Neuronal stem cell (in vitro differentiated cells): ENCODE measurements around the gene NFILZ.

ENCODE experiments used
- DNase-seq: peaks from one replicate; pipeline ENCODE4 v3.0.0-alpha.2; 2013; ENCODE audit warnings: low spot score
- H2AFZ ChIP-seq: one replicate; pipeline ENCODE4 v1.6.1; 2013; ENCODE audit warnings: mild to moderate bottlenecking, low read length, inconsistent platforms
- H2AK5ac ChIP-seq: 2 replicates; pipeline ENCODE4 v1.6.1; 2013; ENCODE audit warnings: low read depth, mild to moderate bottlenecking, inconsistent platforms, low read length, moderate library complexity, mixed read lengths
- H2BK120ac ChIP-seq: 2 replicates; pipeline ENCODE4 v1.6.1; 2013; ENCODE audit warnings: low read depth, mild to moderate bottlenecking, inconsistent platforms, low read length, moderate library complexity, mixed read lengths
- H2BK12ac ChIP-seq: one replicate; pipeline ENCODE4 v1.6.1; 2013; ENCODE audit warnings: low read length, inconsistent platforms
- H2BK15ac ChIP-seq: 2 replicates; pipeline ENCODE4 v1.6.1; 2013; ENCODE audit warnings: mild to moderate bottlenecking, low read length, inconsistent platforms, mixed read lengths
- H2BK5ac ChIP-seq: one replicate; pipeline ENCODE4 v1.6.1; 2013; ENCODE audit warnings: inconsistent platforms, mild to moderate bottlenecking, low read length, moderate library complexity
- H3K14ac ChIP-seq: one replicate; pipeline ENCODE4 v1.6.1; 2013; ENCODE audit warnings: low read length, inconsistent platforms
- H3K18ac ChIP-seq: 2 replicates; pipeline ENCODE4 v1.6.1; 2013; ENCODE audit warnings: low read length, inconsistent platforms
- H3K23ac ChIP-seq: 2 replicates; pipeline ENCODE4 v1.6.1; 2013; ENCODE audit warnings: low read depth, mild to moderate bottlenecking, mixed read lengths, low read length, inconsistent platforms; ENCODE audit not compliant: poor library complexity
- H3K27ac ChIP-seq: replicated peaks from 3 replicates; pipeline ENCODE4 v1.5.1; 2013; ENCODE audit warnings: low read length, inconsistent platforms
- H3K27me3 ChIP-seq, 3 experiments: 2 replicates each; pipeline ENCODE4 v1.6.1; 2013; ENCODE audit warnings: low read length in 3 of 3, mild to moderate bottlenecking in 2 of 3, inconsistent platforms in 1 of 3, low read depth in 1 of 3, mixed read lengths in 1 of 3, moderate library complexity in 1 of 3; ENCODE audit not compliant: control insufficient read depth in 3 of 3, insufficient read depth in 3 of 3
- H3K36me3 ChIP-seq, 2 donors: replicated peaks in 1 of 2; 2 replicates each; pipeline ENCODE4 v1.6.1; 2013; ENCODE audit warnings: low read length in 2 of 2; ENCODE audit not compliant: control insufficient read depth in 2 of 2, insufficient read depth in 2 of 2
- H3K4ac ChIP-seq: 2 replicates; pipeline ENCODE4 v1.6.1; 2013; ENCODE audit warnings: inconsistent platforms, mild to moderate bottlenecking, low read length, moderate library complexity
- H3K4me1 ChIP-seq, 2 donors: 1 replicate in 1 of 2; 2 replicates in 1 of 2; pipeline ENCODE4 v1.6.1; 2013; ENCODE audit warnings: low read length in 2 of 2, low read depth in 1 of 2; ENCODE audit not compliant: control insufficient read depth in 2 of 2, insufficient read depth in 1 of 2
- H3K4me2 ChIP-seq: one replicate; pipeline ENCODE4 v1.6.1; 2013; ENCODE audit warnings: mild to moderate bottlenecking, low read length, inconsistent platforms; ENCODE audit not compliant: insufficient read depth, poor library complexity, severe bottlenecking
- H3K4me3 ChIP-seq, 2 donors: 2 replicates each; pipeline ENCODE4 v1.5.1; 2013; ENCODE audit warnings: low read length in 2 of 2, mild to moderate bottlenecking in 2 of 2, inconsistent platforms in 1 of 2, moderate library complexity in 1 of 2
- H3K79me1 ChIP-seq: one replicate; pipeline ENCODE4 v1.6.1; 2013; ENCODE audit warnings: low read depth, mild to moderate bottlenecking, inconsistent platforms, low read length, moderate library complexity
- H3K9ac ChIP-seq: one replicate; pipeline ENCODE4 v1.6.1; 2013; ENCODE audit warnings: mild to moderate bottlenecking, low read depth, low read length, inconsistent platforms; ENCODE audit not compliant: poor library complexity
- H3K9me3 ChIP-seq, 2 donors: replicated peaks in 1 of 2; 2 replicates each; pipeline versions ENCODE3 to v1.6.1; 2013; ENCODE audit warnings: low read length in 2 of 2, mild to moderate bottlenecking in 2 of 2, inconsistent platforms in 1 of 2, low read depth in 1 of 2, mixed read lengths in 1 of 2, moderate library complexity in 1 of 2; ENCODE audit not compliant: control insufficient read depth in 2 of 2, insufficient read depth in 1 of 2
- H4K8ac ChIP-seq: one replicate; pipeline ENCODE4 v1.6.1; 2013; ENCODE audit warnings: low read depth, mild to moderate bottlenecking, inconsistent platforms, low read length, moderate library complexity
- H4K91ac ChIP-seq: one replicate; pipeline ENCODE4 v1.6.1; 2013; ENCODE audit warnings: low read length, low read depth, mild to moderate bottlenecking, inconsistent platforms; ENCODE audit not compliant: poor library complexity
- WGBS, 2 donors: extraction: QIAGEN DNeasy Blood & Tissue Kit; methylation state at CpG; one replicate each; pipeline ENCODE4 v1.1.7; 2013; ENCODE audit warnings: missing lambda C conversion rate in 2 of 2, mixed read lengths in 1 of 2; ENCODE audit not compliant: insufficient read length in 2 of 2, insufficient replicate concordance in 1 of 2; ENCODE audit errors: extremely low coverage in 2 of 2; 5-methylcytosine and 5-hydroxymethylcytosine counted together

Gene NFILZ

DNA sequence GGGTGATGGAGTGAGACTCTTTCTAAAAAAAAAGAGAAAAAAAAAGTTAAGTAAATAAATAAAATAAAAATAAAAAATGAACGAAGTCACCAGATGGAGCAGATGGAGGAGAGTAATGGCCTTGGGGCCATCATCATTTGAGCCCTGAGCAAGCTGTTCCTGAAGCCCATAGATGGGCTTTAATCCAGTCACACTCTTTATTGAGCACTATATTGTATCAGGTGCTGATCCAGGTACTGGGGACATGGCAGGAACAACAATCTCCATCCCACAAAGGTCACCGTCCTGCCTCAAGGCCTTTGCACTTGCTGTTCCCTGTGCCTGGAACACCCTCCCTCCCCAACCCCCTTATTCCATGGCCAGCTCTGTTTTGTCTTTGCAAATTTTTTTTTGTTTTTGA lies 16.0 kb upstream of the NFILZ start:
- H3K18ac ChIP-seq, result no peak overlapping the region

DNA sequence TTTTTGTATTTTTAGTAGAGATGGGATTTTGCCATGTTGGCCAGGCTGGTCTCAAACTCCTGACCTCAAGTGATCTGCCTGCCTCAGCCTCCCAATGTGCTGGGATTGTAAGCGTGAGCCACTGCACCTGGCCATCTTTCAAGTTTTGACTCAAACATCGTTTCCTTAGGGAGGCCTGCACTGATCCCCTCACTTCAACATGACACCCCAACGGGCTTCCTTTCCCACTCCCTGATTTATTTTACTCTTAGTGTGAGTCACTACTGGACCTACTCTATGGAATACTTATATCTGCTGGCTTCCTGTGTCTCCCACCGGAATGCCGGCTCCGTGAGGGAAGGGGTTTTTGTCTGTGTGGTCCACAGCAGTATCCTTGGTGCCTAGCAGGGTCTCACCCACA lies 15.4 kb upstream of the NFILZ start:
- Histone ChIP-seq H3K4me3 (no peak overlapping the region), H3K4me1 (peaks cover under 1 to 2% of the 10 kb centered on the region in 2 donors), H2BK5ac (no peak overlapping the region), H2BK120ac (no peak overlapping the region), H3K18ac (no peak overlapping the region), H3K79me1 (no peaks in the 10 kb centered on the region), H2BK15ac (no peak overlapping the region), H2BK12ac (no peak overlapping the region), H3K27me3 (peaks cover 0 to 4% (median 0%) of the 10 kb centered on the region in 3 experiments), H3K9me3 (no peaks in the 10 kb centered on the region), H3K23ac (no peak overlapping the region), H2AFZ (no peak overlapping the region), H2AK5ac (peak overlapping the region; percentile 40), H3K36me3 (no peaks in the 10 kb centered on the region), H3K9ac (no peak overlapping the region), H4K8ac (no peak overlapping the region), H4K91ac (no peak overlapping the region), H3K14ac (no peak overlapping the region), H3K4me2 (no peak overlapping the region), H3K4ac (no peak overlapping the region), H3K27ac (no peak overlapping the region)
- no peak for DNase-seq
- no CpG with 5 or more reads among the region's 6 CpGs for WGBS, 2 donors

More for the DNA sequence above, 16.0 kb upstream of the NFILZ start:
- H3K14ac ChIP-seq, result no peak overlapping the region
- H4K8ac ChIP-seq, result no peak overlapping the region
- no peaks in the 10 kb centered on the region for H3K36me3 ChIP-seq
- peaks cover 2 to 5% of the 10 kb centered on the region in 2 donors for H3K4me1 ChIP-seq
- no peak overlapping the region for H3K23ac ChIP-seq
- no peak overlapping the region for H3K4me2 ChIP-seq
- H3K9ac ChIP-seq, result no peak overlapping the region
- H2BK12ac ChIP-seq, result no peak overlapping the region
- no peaks in the 10 kb centered on the region for H3K9me3 ChIP-seq
- no peak overlapping the region for H3K4ac ChIP-seq
- no peak for DNase-seq
- WGBS, 2 donors, result no CpG with 5 or more reads among the region's 2 CpGs
- no peak overlapping the region for H3K27ac ChIP-seq
- H2AFZ ChIP-seq, result no peak overlapping the region
- H2BK15ac ChIP-seq, result no peak overlapping the region
- H2AK5ac ChIP-seq, result no peak overlapping the region
- H2BK120ac ChIP-seq, result no peak overlapping the region
- no peak overlapping the region for H3K4me3 ChIP-seq
- no peak overlapping the region for H4K91ac ChIP-seq
- H3K27me3 ChIP-seq, result peaks cover 0 to 4% (median 0%) of the 10 kb centered on the region in 3 experiments
- H3K79me1 ChIP-seq, result peaks cover 2% of the 10 kb centered on the region
- H2BK5ac ChIP-seq, result no peak overlapping the region

DNA sequence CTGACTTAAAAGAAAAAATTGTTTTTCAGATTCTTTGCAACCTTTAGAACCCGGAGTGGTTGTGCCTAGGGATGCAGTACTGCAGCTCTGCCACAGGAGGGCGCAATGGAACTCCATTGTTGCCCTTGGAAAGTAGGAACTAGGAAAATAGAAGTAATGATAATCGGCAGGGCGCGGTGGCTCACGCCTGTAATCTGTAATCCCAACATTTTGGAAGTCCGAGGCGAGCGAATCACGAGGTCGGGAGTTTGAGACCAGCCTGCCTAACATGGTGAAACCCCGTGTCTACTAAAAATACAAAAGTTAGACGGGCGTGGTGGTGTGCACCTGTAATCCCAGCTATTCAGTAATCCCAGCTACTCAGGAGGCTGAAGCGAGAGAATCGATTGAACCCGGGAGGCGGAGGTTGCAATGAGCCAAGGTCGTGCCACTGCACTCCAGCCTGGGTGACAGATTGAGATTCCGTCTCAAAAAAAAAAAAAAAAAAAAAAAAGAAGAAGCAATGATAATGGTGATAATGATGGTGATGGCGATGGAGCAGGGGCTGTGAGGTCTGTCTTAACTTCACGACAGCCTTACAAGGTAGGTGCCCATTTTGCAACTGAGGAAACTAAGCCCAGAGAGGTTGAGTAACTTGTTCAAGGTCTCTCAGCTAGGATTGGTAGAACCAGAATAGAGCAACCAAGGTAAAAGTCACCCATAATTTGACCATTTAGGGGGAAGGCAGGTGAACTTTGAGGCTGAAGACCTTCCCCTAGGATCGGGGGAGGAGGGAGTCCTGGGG lies 14.4 kb upstream of the NFILZ start:
- Histone ChIP-seq H3K23ac (no peak overlapping the region), H3K18ac (no peak overlapping the region), H2AK5ac (no peak overlapping the region), H4K8ac (no peak overlapping the region), H3K9me3 (no peaks in the 10 kb centered on the region), H3K9ac (no peak overlapping the region), H2BK5ac (no peak overlapping the region), H3K27me3 (peaks cover 0 to 8% (median 0%) of the 10 kb centered on the region in 3 experiments), H2BK12ac (no peak overlapping the region), H3K4ac (no peak overlapping the region), H3K14ac (no peak overlapping the region), H3K4me3 (no peak overlapping the region), H3K36me3 (no peaks in the 10 kb centered on the region), H3K79me1 (no peaks in the 10 kb centered on the region), H4K91ac (no peak overlapping the region), H2AFZ (no peak overlapping the region), H3K4me1 (peaks cover 0 to 2% of the 10 kb centered on the region in 2 donors), H2BK120ac (no peak overlapping the region), H3K27ac (no peak overlapping the region), H3K4me2 (no peak overlapping the region), H2BK15ac (no peak overlapping the region)
- no CpG with 5 or more reads among the region's 23 CpGs for WGBS, 2 donors
- peak; percentile 64 for DNase-seq

DNA sequence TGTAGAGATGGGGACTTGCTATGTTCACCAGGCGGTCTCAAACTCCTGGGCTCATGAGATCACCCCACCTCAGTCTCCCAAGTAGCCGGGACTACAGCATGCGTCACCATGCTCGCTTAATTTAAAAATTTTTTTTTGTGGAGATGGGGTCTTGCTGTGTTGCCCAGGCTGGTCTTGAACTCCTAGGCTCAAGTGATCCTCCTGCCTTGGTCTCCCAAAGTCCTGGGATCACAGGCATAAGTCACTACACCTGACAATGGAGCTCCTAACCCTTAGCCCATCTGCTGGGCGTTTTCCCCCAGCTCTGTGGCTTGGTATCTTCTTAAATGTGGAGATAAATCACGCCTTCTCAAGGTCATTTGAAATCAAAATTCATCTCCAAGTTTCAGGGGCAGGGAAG lies 13.6 kb upstream of the NFILZ start:
- Histone ChIP-seq H4K8ac (no peak overlapping the region), H3K79me1 (no peaks in the 10 kb centered on the region), H2BK15ac (no peak overlapping the region), H3K27me3 (peaks cover 0 to 8% (median 0%) of the 10 kb centered on the region in 3 experiments), H4K91ac (no peak overlapping the region), H3K9ac (no peak overlapping the region), H3K4me3 (no peak overlapping the region), H3K18ac (no peak overlapping the region), H2BK5ac (no peak overlapping the region), H2AK5ac (no peak overlapping the region), H3K23ac (no peak overlapping the region), H2BK120ac (no peak overlapping the region), H2BK12ac (no peak overlapping the region), H3K9me3 (no peaks in the 10 kb centered on the region), H3K4me1 (no peaks in the 10 kb centered on the region), H3K4ac (no peak overlapping the region), H2AFZ (no peak overlapping the region), H3K27ac (no peak overlapping the region), H3K14ac (no peak overlapping the region), H3K4me2 (no peak overlapping the region), H3K36me3 (no peaks in the 10 kb centered on the region)
- DNase-seq, result no peak
- no CpG with 5 or more reads among the region's 6 CpGs for WGBS, 2 donors
